T-helper 2 cell treated with Interferon-gamma antibody and Interleukin-4, amounts not matched to agents 100 ng/mL and 5 ng/mL, for 36 hours (primary cell): Measurements from ENCODE around the gene SSTR3. TPM values are rescaled to one million over a fixed set of nuclear protein-coding genes. Genes with fewer than 3 reads are reported as not detected.

Source experiments
- intact Hi-C: fragments of 100-400 bp; cut with micrococcal nuclease; formaldehyde crosslinking; loops from one replicate; pipeline ENCODE4 v1.15.1; 2023
- total RNA-seq: library from RNA; stranded (reverse); gene quantifications from 2 replicates; pipeline ENCODE4 v1.2.3, GENCODE V29; 2022

Gene SSTR3
- total RNA-seq, 1 donor from 2014 or later = 0.64 TPM

GRCh38 chr22:37156686-37157435 lies 55.4 kb downstream of the SSTR3 start:
- intact Hi-C loops = no loop called here

- intact Hi-C loops = no loop called here
Measured at GRCh38 chr22:37155971-37156370, 56.3 kb downstream of the SSTR3 start.

- intact Hi-C loops = no loop called here
Measured at GRCh38 chr22:37154925-37155712, 57.2 kb downstream of the SSTR3 start.

Other genes starting within 250 kb of the SSTR3 start
- gene TST, start 193.0 kb downstream of the SSTR3 start, total RNA-seq = 7.2 and 7.5 TPM in 2 replicates
- 22.2 and 22.4 TPM in 2 replicates for gene MPST, start 192.7 kb downstream of the SSTR3 start, total RNA-seq
- 33.2 and 36.4 TPM in 2 replicates for gene KCTD17, start 160.7 kb downstream of the SSTR3 start, total RNA-seq
- gene TMPRSS6, start 102.8 kb downstream of the SSTR3 start, total RNA-seq = 0.55 and 0.75 TPM in 2 replicates
- gene IL2RB, start 62.6 kb downstream of the SSTR3 start, total RNA-seq = 152 and 167 TPM in 2 replicates
- gene C1QTNF6, start 24.2 kb downstream of the SSTR3 start, total RNA-seq = 6.4 and 6.9 TPM in 2 replicates
- gene RAC2, start 31.8 kb upstream of the SSTR3 start, total RNA-seq = 806 and 809 TPM in 2 replicates
- 89.5 and 91.2 TPM in 2 replicates for gene CYTH4, start 70.0 kb upstream of the SSTR3 start, total RNA-seq
- gene ELFN2, start 215.0 kb upstream of the SSTR3 start, total RNA-seq = 0.07 and 0.20 TPM in 2 replicates